Measurements from ENCODE around the gene CIAPIN1. TPM values are rescaled to one million over a fixed set of nuclear protein-coding genes. Genes with fewer than 3 reads are reported as not detected.

CIAPIN1 gene
- total RNA-seq, 4 donors from 2014 or later, result 30.5 to 42.9 (median 33.5) TPM

DNA sequence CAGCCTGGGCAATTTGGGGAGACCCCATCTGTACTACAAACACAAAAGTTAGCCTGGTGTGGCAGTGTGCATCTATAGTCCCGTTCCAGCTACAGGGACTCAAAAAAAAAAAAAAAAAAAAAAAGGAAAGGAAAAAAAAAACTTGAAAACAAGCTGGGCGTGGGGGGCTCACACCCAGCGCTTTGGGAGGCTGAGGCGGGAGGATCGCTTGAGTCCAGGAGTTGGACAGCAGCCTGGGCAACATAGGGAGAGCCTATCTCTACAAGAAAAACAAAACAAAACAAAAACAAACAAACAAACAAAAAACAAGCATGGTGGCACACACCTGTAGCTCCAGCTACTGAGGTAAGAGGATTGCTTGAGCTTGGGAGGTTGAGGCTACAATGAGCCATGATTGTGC, 55.5 kb downstream of the CIAPIN1 start:
- TF ChIP-seq CTCF (IDR thresholded peaks at IDR 0.05) (no peak), POLR2A (IDR thresholded peaks at IDR 0.05) (no peak)
- peak overlapping the region in 3 of 4 donors; percentile 23 to 86 (median 42) for H3K27ac ChIP-seq
- H3K27me3 ChIP-seq, result no peaks in the 10 kb centered on the region
- WGBS, 2 donors, result 76 to 81% methylated on average over 4 to 5 of the region's 5 CpGs
- H3K9me3 ChIP-seq, result no peaks in the 10 kb centered on the region
- no peak overlapping the region for H3K4me3 ChIP-seq
- no peak for DNase-seq
- intact Hi-C loops (cut with DNase I), result no loop called here
- H3K4me1 ChIP-seq, result peaks cover 6 to 99% (median 46%) of the 10 kb centered on the region in 3 donors
- no peaks in the 10 kb centered on the region for H3K36me3 ChIP-seq

DNA sequence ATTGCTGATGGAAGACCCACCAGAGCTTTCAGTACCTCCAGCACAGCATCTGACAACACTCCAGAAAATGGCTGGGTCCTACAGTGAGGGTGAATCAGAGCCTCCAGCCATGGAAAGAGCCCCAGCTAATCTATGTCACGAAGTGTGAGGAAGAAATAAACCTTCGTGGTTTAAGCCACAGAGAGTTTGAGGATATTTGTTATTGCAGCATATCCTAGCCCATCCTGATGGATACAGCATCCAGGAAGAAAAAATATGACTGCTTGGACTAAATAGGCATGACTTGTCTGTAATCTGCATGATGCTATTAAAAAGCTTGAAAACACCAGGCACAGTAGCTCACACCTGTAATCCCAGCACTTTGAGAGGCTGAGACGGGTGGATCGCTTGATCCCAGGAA, 55.9 kb downstream of the CIAPIN1 start:
- Histone ChIP-seq H3K4me3 (no peak overlapping the region), H3K4me1 (peaks cover 6 to 99% (median 50%) of the 10 kb centered on the region in 3 donors), H3K27me3 (no peaks in the 10 kb centered on the region), H3K27ac (peak overlapping the region in 1 of 4 donors; percentile 17), H3K9me3 (no peaks in the 10 kb centered on the region), H3K36me3 (no peaks in the 10 kb centered on the region)
- no peak for DNase-seq
- TF ChIP-seq CTCF (IDR thresholded peaks at IDR 0.05), result no peak
- no peak for TF ChIP-seq POLR2A (IDR thresholded peaks at IDR 0.05)
- WGBS, 2 donors, result 73 to 79% methylated on average over 4 of the region's 4 CpGs
- intact Hi-C loops (cut with DNase I), result no loop called here

- peaks cover 6 to 97% (median 51%) of the 10 kb centered on the region in 3 donors for H3K4me1 ChIP-seq
- WGBS, 2 donors, result 67 to 72% methylated on average over 4 to 5 of the region's 5 CpGs
These were observed 56.4 kb downstream of the CIAPIN1 start for GRCh38 chr16:57390636-57391295.

GRCh38 chr16:57389087-57389468, 58.1 kb downstream of the CIAPIN1 start:
- Histone ChIP-seq H3K4me3 (no peak overlapping the region), H3K4me1 (peaks cover 6 to 94% (median 51%) of the 10 kb centered on the region in 3 donors), H3K27ac (peak overlapping the region in 1 of 4 donors; percentile 43), H3K36me3 (no peaks in the 10 kb centered on the region), H3K9me3 (no peaks in the 10 kb centered on the region), H3K27me3 (no peaks in the 10 kb centered on the region)
- TF ChIP-seq CTCF (IDR thresholded peaks at IDR 0.05), result no peak
- TF ChIP-seq POLR2A (IDR thresholded peaks at IDR 0.05), result no peak
- no peak for DNase-seq
- WGBS, 2 donors, result 87 to 97% methylated on average over 2 to 3 of the region's 3 CpGs
- intact Hi-C loops (cut with DNase I), result no loop called here

More at GRCh38 chr16:57390636-57391295, 56.4 kb downstream of the CIAPIN1 start:
- Histone ChIP-seq H3K36me3 (no peaks in the 10 kb centered on the region), H3K9me3 (no peaks in the 10 kb centered on the region), H3K27me3 (no peaks in the 10 kb centered on the region), H3K4me3 (no peak overlapping the region), H3K27ac (no peak overlapping the region)
- DNase-seq, result no peak
- intact Hi-C loops (cut with DNase I), result no loop called here
- TF ChIP-seq POLR2A (IDR thresholded peaks at IDR 0.05), result no peak
- no peak for TF ChIP-seq CTCF (IDR thresholded peaks at IDR 0.05)

- no peak overlapping the region for H3K4me3 ChIP-seq
- intact Hi-C loops (cut with DNase I), result no loop called here
- H3K27ac ChIP-seq, result peak overlapping the region in 2 of 4 donors; percentile 12 to 43
- DNase-seq, result no peak
- H3K9me3 ChIP-seq, result no peaks in the 10 kb centered on the region
- no peaks in the 10 kb centered on the region for H3K27me3 ChIP-seq
- peaks cover 8 to 94% (median 51%) of the 10 kb centered on the region in 3 donors for H3K4me1 ChIP-seq
- no peaks in the 10 kb centered on the region for H3K36me3 ChIP-seq
- WGBS, 2 donors, result 50 to 60% methylated on average over 6 to 7 of the region's 7 CpGs
- TF ChIP-seq POLR2A (IDR thresholded peaks at IDR 0.05) (no peak), CTCF (IDR thresholded peaks at IDR 0.05) (no peak)
These were observed 58.7 kb downstream of the CIAPIN1 start for GRCh38 chr16:57388359-57389086.

Measured in esophagus squamous epithelium (tissue), 5 donors.